OCI-LY7 (cell line): Measurements from ENCODE around the gene ALG1L2. TPM values are rescaled to one million over a fixed set of nuclear protein-coding genes. Genes with fewer than 3 reads are reported as not detected.
"Not testable (repeated sequence)": the region's sequence is repeated elsewhere in the genome, so short reads cannot be mapped to it uniquely, and the experiment has no call there.

Source experiments
- Bru-seq: library from RNA; stranded (reverse); fragments of 400-500 nt; gene quantifications from one replicate; lab custom pipeline; 2021; lab: Mats Ljungman, UMichigan
- BruChase-seq, 2 experiments: library from RNA; stranded (reverse); fragments of 400-500 nt; gene quantifications; one replicate each; lab custom pipeline; 2021; lab: Mats Ljungman, UMichigan
- BruUV-seq: library from RNA; stranded (reverse); fragments of 400-500 nt; replicated peaks from 2 replicates; lab custom pipeline; 2021; lab: Mats Ljungman, UMichigan
- CTCF ChIA-PET: fragments of 300-600 bp; sonication (Branson Sonifier 250); formaldehyde crosslinking; loops from one replicate; lab custom pipeline; 2022; ENCODE audit warnings: antibody characterized with exemption; ENCODE audit not compliant: unreplicated experiment; lab: Charles Lee
- POLR2A ChIA-PET: fragments of 300-600 bp; sonication (Branson Sonifier 250); formaldehyde crosslinking; loops from one replicate; lab custom pipeline; 2022; ENCODE audit warnings: antibody characterized with exemption; lab: Charles Lee
- DNase-seq: peaks from one replicate; pipeline ENCODE4 v3.0.0-alpha.2; 2015; ENCODE audit warnings: low spot score
- H2AFZ ChIP-seq: fragments of 200-600 bp; sonication (generic), shearing (Covaris generic); 2 replicates; pipeline ENCODE4 v1.6.1; 2014; ENCODE audit warnings: mild to moderate bottlenecking, antibody characterized with exemption, low read length, moderate library complexity
- H3K27ac ChIP-seq: fragments of 200-600 bp; sonication (generic); 2 replicates; pipeline ENCODE4 v1.5.1; 2014; ENCODE audit warnings: mixed run types, low read depth, mild to moderate bottlenecking, moderate library complexity, low read length, inconsistent platforms; ENCODE audit not compliant: poor library complexity, severe bottlenecking
- H3K36me3 ChIP-seq: fragments of 200-600 bp; sonication (generic); 2 replicates; pipeline ENCODE4 v1.6.1; 2014; ENCODE audit warnings: mild to moderate bottlenecking, antibody characterized with exemption, low read length, moderate library complexity, mixed read lengths; ENCODE audit not compliant: insufficient read depth
- H3K4me1 ChIP-seq: fragments of 200-600 bp; sonication (generic); 2 replicates; pipeline ENCODE4 v1.5.1; 2014; ENCODE audit warnings: mild to moderate bottlenecking, low read length; ENCODE audit not compliant: insufficient read depth, poor library complexity, severe bottlenecking
- H3K4me2 ChIP-seq: fragments of 200-600 bp; sonication (generic); 2 replicates; pipeline ENCODE4 v1.6.1; 2014; ENCODE audit warnings: mild to moderate bottlenecking, low read length
- H3K4me3 ChIP-seq: fragments of 200-600 bp; sonication (generic); 2 replicates; pipeline ENCODE4 v1.5.1; 2014; ENCODE audit warnings: mild to moderate bottlenecking, low read depth, low read length; ENCODE audit not compliant: poor library complexity, severe bottlenecking
- H3K79me2 ChIP-seq: fragments of 200-600 bp; sonication (generic); 2 replicates; pipeline ENCODE4 v1.6.1; 2016; ENCODE audit warnings: low read depth, mild to moderate bottlenecking, low read length, moderate library complexity, mixed read lengths; ENCODE audit not compliant: insufficient read depth
- H3K9me2 ChIP-seq: fragments of 200-600 bp; sonication (generic); 2 replicates; pipeline ENCODE4 v1.6.1; 2016; ENCODE audit warnings: mild to moderate bottlenecking, low read length, mixed read lengths; ENCODE audit not compliant: insufficient read depth
- H3K9me3 ChIP-seq: fragments of 200-600 bp; sonication (generic); 2 replicates; pipeline ENCODE4 v1.6.1; 2014; ENCODE audit warnings: mild to moderate bottlenecking, mixed run types, low read length, mixed read lengths
- H4K20me1 ChIP-seq: fragments of 200-600 bp; sonication (generic); 2 replicates; pipeline ENCODE4 v1.6.1; 2014; ENCODE audit warnings: mild to moderate bottlenecking, antibody characterized with exemption, low read length, moderate library complexity, mixed read lengths; ENCODE audit not compliant: insufficient read depth
- CTCF ChIP-seq: fragments of 200-600 bp; sonication (generic); conservative IDR thresholded peaks from 2 replicates; pipeline ENCODE4 v1.5.1; 2014; ENCODE audit warnings: mild to moderate bottlenecking, antibody characterized with exemption, low read length, moderate library complexity, mixed read lengths
- EZH2phosphoT487 ChIP-seq: fragments of 200-600 bp; sonication (generic); IDR thresholded peaks from 2 replicates; pipeline ENCODE4 v1.6.1; 2018; ENCODE audit warnings: low read depth, borderline replicate concordance, mild to moderate bottlenecking, mixed run types, antibody characterized with exemption, low read length, moderate library complexity, mixed read lengths
- intact Hi-C: fragments of 100-400 bp; cut with micrococcal nuclease; formaldehyde crosslinking; loops from one replicate; pipeline ENCODE4 v1.10.0; 2022; ENCODE audit not compliant: unreplicated experiment
- long read RNA-seq: library from polyadenylated mRNA; stranded (forward); transcript quantifications from one replicate; pipeline ENCODE4 v2.0.0, GENCODE V29; 2022
- total RNA-seq, 2 experiments: library from RNA; depleted of rRNA in 1 of 2; stranded (reverse); fragments of >200 nt in 1 of 2; shearing (Covaris generic) in 1 of 2; gene quantifications; 2 replicates each; pipeline ENCODE4 v1.2.3, GENCODE V29; 2014 to 2022

The ALG1L2 gene
- 1.5 TPM in 1 of 2 replicates, not detected in the other for total RNA-seq (2014; rRNA removed; shearing (Covaris generic))
- 2.1 and 2.8 TPM in 2 replicates for total RNA-seq (2022)
- percentile 19 among the genes with signal in this experiment for Bru-seq, nascent RNA
- percentile 18 among the genes with signal in this experiment for BruChase-seq, experiment 1, labeled RNA remaining after a 6-hour chase
- BruChase-seq, experiment 2, labeled RNA remaining after a 2-hour chase: percentile 17 among the genes with signal in this experiment
- long read RNA-seq, partial matches to known transcripts: 1 of 29 reads
- long read RNA-seq, other reads (novel, unspliced or antisense): 28 of 29 reads

- CTCF ChIA-PET: no interaction called here
- no peaks in the 10 kb centered on the region for H3K4me1 ChIP-seq
- H3K36me3 ChIP-seq: no peaks in the 10 kb centered on the region
- POLR2A ChIA-PET: no interaction called here
- DNase-seq: no peak
- H2AFZ ChIP-seq: no peak within 1 kb of the TSS
- no peak within 1 kb of the TSS for H3K4me3 ChIP-seq
- H3K9me3 ChIP-seq: no peaks in the 10 kb centered on the region
- intact Hi-C loops: no loop called here
- no peak for TF ChIP-seq EZH2phosphoT487
- no peak for TF ChIP-seq CTCF
- BruUV-seq: no TSS peak
- no peaks in the 10 kb centered on the region for H4K20me1 ChIP-seq
- H3K4me2 ChIP-seq: no peak within 1 kb of the TSS
- H3K27ac ChIP-seq: no peak within 1 kb of the TSS
- no peaks in the 10 kb centered on the region for H3K79me2 ChIP-seq
- no peaks in the 10 kb centered on the region for H3K9me2 ChIP-seq
Observed at GRCh38 chr3:130081351-130081881, at the start of gene ALG1L2. ALG1L2 (plus strand) TSS chr3:130081831; CDS start chr3:130082017, 186 bp downstream.

GRCh38 chr3:130037126-130037815, 44.4 kb upstream of the ALG1L2 start:
- POLR2A ChIA-PET, DNase-seq, H3K4me2 ChIP-seq, BruUV-seq, H3K4me3 ChIP-seq, intact Hi-C loops, H2AFZ ChIP-seq, H3K79me2 ChIP-seq, H3K9me2 ChIP-seq, H3K9me3 ChIP-seq, H3K27ac ChIP-seq, H4K20me1 ChIP-seq, H3K36me3 ChIP-seq, H3K4me1 ChIP-seq, CTCF ChIA-PET: not testable (repeated sequence)

GRCh38 chr3:130042736-130043135, 38.9 kb upstream of the ALG1L2 start:
- intact Hi-C loops: loop anchor here (1.0 kb wide), 1 partner anchor 46 kb away; no protein-coding TSS in a partner anchor
- BruUV-seq, H3K27ac ChIP-seq, H2AFZ ChIP-seq, H3K4me3 ChIP-seq, H3K4me1 ChIP-seq, POLR2A ChIA-PET, H3K36me3 ChIP-seq, CTCF ChIA-PET, H3K9me2 ChIP-seq, H4K20me1 ChIP-seq, H3K9me3 ChIP-seq, H3K79me2 ChIP-seq, DNase-seq, H3K4me2 ChIP-seq: not testable (repeated sequence)

- H4K20me1 ChIP-seq, POLR2A ChIA-PET, H3K36me3 ChIP-seq, H3K4me1 ChIP-seq, CTCF ChIA-PET, H3K79me2 ChIP-seq, BruUV-seq, H2AFZ ChIP-seq, H3K9me3 ChIP-seq, H3K9me2 ChIP-seq, H3K27ac ChIP-seq, DNase-seq, H3K4me3 ChIP-seq, H3K4me2 ChIP-seq: not testable (repeated sequence)
- intact Hi-C loops: loop anchor here (1.0 kb wide), 1 partner anchor 45 kb away; no protein-coding TSS in a partner anchor
Observed at GRCh38 chr3:130043658-130044057, 38.0 kb upstream of the ALG1L2 start.
